Measurements from ENCODE around the gene FGFBP3.

Gene FGFBP3, protein sequence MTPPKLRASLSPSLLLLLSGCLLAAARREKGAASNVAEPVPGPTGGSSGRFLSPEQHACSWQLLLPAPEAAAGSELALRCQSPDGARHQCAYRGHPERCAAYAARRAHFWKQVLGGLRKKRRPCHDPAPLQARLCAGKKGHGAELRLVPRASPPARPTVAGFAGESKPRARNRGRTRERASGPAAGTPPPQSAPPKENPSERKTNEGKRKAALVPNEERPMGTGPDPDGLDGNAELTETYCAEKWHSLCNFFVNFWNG

DNA sequence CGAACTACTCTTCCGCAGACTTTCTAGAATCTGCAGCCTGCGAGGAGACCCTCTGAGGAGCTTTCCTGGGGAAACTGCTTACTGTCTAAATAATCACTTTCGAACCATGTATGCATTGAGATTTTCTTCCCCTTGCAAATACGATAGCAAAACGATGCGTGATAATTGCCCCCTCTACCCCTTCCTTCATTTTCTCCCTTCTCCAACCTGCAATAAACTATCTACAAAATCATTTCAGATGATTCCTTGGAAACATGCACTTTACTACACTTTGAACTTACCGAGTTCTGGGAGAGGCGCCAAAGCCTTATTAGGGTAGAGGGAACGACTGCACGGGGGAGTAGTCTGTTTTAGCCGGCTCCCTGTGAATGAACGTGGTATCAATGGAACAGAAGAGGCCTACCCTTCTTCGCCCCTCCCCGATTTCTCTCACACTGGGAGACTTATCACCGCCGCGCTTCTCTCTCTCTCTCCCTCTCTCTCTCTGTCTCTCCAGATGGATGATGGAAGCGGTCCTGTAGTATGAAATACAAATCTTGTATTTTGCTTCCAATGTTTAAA lies at the start of gene FGFBP3:
Gene FGFBP3, minus strand, starts transcription at position 370 of the 561 bp plus-strand sequence. CDS start 517 bp downstream, outside the sequence.
- TF ChIP-seq, protein P1, sequence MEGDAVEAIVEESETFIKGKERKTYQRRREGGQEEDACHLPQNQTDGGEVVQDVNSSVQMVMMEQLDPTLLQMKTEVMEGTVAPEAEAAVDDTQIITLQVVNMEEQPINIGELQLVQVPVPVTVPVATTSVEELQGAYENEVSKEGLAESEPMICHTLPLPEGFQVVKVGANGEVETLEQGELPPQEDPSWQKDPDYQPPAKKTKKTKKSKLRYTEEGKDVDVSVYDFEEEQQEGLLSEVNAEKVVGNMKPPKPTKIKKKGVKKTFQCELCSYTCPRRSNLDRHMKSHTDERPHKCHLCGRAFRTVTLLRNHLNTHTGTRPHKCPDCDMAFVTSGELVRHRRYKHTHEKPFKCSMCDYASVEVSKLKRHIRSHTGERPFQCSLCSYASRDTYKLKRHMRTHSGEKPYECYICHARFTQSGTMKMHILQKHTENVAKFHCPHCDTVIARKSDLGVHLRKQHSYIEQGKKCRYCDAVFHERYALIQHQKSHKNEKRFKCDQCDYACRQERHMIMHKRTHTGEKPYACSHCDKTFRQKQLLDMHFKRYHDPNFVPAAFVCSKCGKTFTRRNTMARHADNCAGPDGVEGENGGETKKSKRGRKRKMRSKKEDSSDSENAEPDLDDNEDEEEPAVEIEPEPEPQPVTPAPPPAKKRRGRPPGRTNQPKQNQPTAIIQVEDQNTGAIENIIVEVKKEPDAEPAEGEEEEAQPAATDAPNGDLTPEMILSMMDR (IDR thresholded peaks at IDR 0.05; ENCODE audit: poor library complexity, severe bottlenecking), result peak; percentile 70
- H3K4me1 ChIP-seq (ENCODE audit: insufficient read depth, poor library complexity, severe bottlenecking), result peaks cover 4% of the 10 kb centered on the region
- no peaks in the 10 kb centered on the region for H3K36me3 ChIP-seq (ENCODE audit: low read depth)
- H3K27ac ChIP-seq (ENCODE audit: poor library complexity, severe bottlenecking), result peak within 1 kb of the TSS; percentile 10
- ATAC-seq (ENCODE audit: low read depth) (peak; percentile 53), DNase-seq (ENCODE audit: low spot score) (no peak)
- H3K4me3 ChIP-seq (ENCODE audit: severe bottlenecking), result peak within 1 kb of the TSS; percentile 91
- no peaks in the 10 kb centered on the region for H3K9me3 ChIP-seq (ENCODE audit: severe bottlenecking)
- peaks cover 8% of the 10 kb centered on the region for H3K27me3 ChIP-seq (ENCODE audit: insufficient read depth, poor library complexity, severe bottlenecking)

DNA sequence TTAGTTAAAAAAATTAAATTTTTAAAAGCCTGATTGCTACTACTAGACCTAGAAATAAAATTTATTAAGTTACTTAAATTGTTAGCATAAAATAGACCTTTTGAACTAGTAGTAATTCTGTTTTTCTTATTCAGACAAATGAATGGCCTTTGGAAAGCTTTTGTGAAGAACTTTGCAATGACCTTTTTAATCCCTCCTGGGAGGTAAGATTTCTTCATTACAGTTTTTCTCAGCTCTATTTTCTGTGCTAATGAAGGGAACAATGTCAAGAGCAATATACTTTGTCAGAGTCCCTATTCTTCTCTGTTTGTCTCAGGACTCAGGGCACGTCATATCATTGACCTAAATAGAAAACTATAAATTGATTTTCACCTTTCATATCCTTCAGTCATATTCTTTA lies 47.8 kb upstream of the FGFBP3 start:
- H3K36me3 ChIP-seq (ENCODE audit: low read depth), result peaks cover 98% of the 10 kb centered on the region
- no peaks in the 10 kb centered on the region for H3K9me3 ChIP-seq (ENCODE audit: severe bottlenecking)
- no peak overlapping the region for H3K27ac ChIP-seq (ENCODE audit: poor library complexity, severe bottlenecking)
- H3K27me3 ChIP-seq (ENCODE audit: insufficient read depth, poor library complexity, severe bottlenecking), result no peaks in the 10 kb centered on the region
- DNase-seq (ENCODE audit: low spot score), result no peak
- H3K4me1 ChIP-seq (ENCODE audit: insufficient read depth, poor library complexity, severe bottlenecking), result peaks cover 15% of the 10 kb centered on the region
- no peak overlapping the region for H3K4me3 ChIP-seq (ENCODE audit: severe bottlenecking)
- TF ChIP-seq, protein P1 (IDR thresholded peaks at IDR 0.05; ENCODE audit: poor library complexity, severe bottlenecking), result no peak
- ATAC-seq (ENCODE audit: low read depth), result no peak

DNA sequence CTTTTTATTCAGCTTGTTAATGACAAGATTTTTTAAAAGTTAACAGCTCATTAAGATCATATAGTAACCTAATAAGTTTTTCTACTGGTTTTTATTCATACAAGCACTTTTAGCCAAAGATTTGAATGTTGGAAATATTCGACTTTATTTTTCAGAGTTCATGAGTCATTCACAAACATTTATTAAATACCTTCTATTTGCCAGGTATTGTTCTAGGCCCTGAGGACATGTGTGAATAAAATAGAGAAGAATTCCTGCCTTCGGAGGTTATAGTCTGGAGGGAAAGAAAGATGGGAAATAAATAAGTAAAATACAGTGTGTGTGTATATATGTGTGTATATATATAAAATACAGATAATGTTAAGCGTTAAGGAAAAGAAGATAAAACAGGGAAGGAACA lies 45.8 kb upstream of the FGFBP3 start:
- Histone ChIP-seq H3K27me3 (ENCODE audit: insufficient read depth, poor library complexity, severe bottlenecking) (no peaks in the 10 kb centered on the region), H3K9me3 (ENCODE audit: severe bottlenecking) (no peaks in the 10 kb centered on the region), H3K27ac (ENCODE audit: poor library complexity, severe bottlenecking) (peak overlapping the region; percentile 17), H3K4me1 (ENCODE audit: insufficient read depth, poor library complexity, severe bottlenecking) (peaks cover 15% of the 10 kb centered on the region), H3K36me3 (ENCODE audit: low read depth) (peaks cover 94% of the 10 kb centered on the region), H3K4me3 (ENCODE audit: severe bottlenecking) (no peak overlapping the region)
- ATAC-seq (ENCODE audit: low read depth) (peak; percentile 76), DNase-seq (ENCODE audit: low spot score) (no peak)
- TF ChIP-seq, protein P1 (IDR thresholded peaks at IDR 0.05; ENCODE audit: poor library complexity, severe bottlenecking), result no peak

DNA sequence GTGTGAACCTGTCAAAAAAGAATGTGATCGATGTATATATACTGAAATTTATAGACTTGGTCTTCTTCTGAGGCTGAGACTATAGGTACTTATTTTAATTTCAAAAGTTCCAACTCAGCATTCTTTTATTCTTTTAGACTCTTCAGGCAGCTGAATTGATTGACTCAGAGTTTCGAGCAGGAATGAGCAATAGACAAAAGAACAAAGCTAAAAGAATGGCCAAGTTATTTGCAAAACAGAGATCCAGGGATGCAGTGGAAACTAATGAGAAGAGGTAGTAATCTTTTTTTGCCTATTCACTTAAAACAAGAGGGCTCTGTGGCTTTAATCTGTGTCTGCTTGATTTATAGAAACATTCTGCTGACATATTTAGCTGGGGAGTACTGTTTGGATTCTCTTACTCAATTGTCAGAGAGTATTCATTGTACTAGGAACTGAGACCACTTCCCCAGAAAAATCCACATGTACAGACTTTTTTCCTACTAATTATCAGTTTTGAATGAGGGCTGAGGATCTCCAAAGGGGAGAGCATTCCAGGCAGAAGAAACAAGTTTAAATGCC lies 44.4 kb upstream of the FGFBP3 start:
- Histone ChIP-seq H3K4me1 (ENCODE audit: insufficient read depth, poor library complexity, severe bottlenecking) (peaks cover 15% of the 10 kb centered on the region), H3K27ac (ENCODE audit: poor library complexity, severe bottlenecking) (peak overlapping the region; percentile 17), H3K9me3 (ENCODE audit: severe bottlenecking) (no peaks in the 10 kb centered on the region), H3K4me3 (ENCODE audit: severe bottlenecking) (no peak overlapping the region), H3K36me3 (ENCODE audit: low read depth) (peaks cover 80% of the 10 kb centered on the region), H3K27me3 (ENCODE audit: insufficient read depth, poor library complexity, severe bottlenecking) (no peaks in the 10 kb centered on the region)
- ATAC-seq (ENCODE audit: low read depth), result no peak
- no peak for DNase-seq (ENCODE audit: low spot score)
- TF ChIP-seq, protein P1 (IDR thresholded peaks at IDR 0.05; ENCODE audit: poor library complexity, severe bottlenecking), result no peak
